ENCODE data around the gene DCLK1. TPM values are rescaled to one million over a fixed set of nuclear protein-coding genes. Genes with fewer than 3 reads are reported as not detected.

Gene DCLK1
- total RNA-seq, 1 experiment from 2014 or later: 1.4 TPM

DNA sequence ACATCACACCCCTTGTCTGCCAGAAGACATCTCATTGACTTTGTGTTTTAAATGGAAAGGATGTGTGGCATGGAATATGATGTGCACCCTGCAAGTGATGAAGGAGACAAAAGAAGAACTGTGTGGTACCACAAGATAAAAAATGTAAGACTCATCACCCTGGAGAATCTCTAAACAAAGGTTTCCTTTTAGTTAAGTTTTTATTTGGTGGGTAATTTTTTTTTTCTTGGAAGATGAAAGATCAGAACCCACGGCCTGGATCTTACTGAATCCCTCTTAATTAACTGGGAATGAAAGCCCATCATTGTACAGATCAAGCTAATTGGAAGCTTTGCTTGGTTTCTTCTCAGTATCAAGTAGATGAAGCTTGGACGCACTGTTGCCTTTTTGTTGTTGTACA, 129.6 kb downstream of the DCLK1 start:
- H3K27me3 ChIP-seq (ENCODE audit: insufficient read depth, low read depth): no peaks in the 10 kb centered on the region
- H3K27ac ChIP-seq: no peak overlapping the region
- H3F3A ChIP-seq (ENCODE audit: insufficient read depth, low read depth): no peaks in the 10 kb centered on the region
- intact Hi-C loops (cut with micrococcal nuclease; ENCODE audit: unreplicated experiment): no loop called here
- peaks cover 6% of the 10 kb centered on the region for H3K4me1 ChIP-seq (replicated peaks; ENCODE audit: insufficient read depth)
- POLR2A ChIA-PET (ENCODE audit: unreplicated experiment): no interaction called here
- BruUV-seq (replicated peaks): no TSS peak
- no peak overlapping the region for H3K4me3 ChIP-seq
- no peaks in the 10 kb centered on the region for H3K36me3 ChIP-seq (ENCODE audit: low read depth)
- H2AFZ ChIP-seq: no peak overlapping the region
- no peaks in the 10 kb centered on the region for H3K79me2 ChIP-seq (ENCODE audit: low read depth)
- no peak for TF ChIP-seq EZH2 (IDR thresholded peaks at IDR 0.05; ENCODE audit: low read depth)
- TF ChIP-seq, protein P1, sequence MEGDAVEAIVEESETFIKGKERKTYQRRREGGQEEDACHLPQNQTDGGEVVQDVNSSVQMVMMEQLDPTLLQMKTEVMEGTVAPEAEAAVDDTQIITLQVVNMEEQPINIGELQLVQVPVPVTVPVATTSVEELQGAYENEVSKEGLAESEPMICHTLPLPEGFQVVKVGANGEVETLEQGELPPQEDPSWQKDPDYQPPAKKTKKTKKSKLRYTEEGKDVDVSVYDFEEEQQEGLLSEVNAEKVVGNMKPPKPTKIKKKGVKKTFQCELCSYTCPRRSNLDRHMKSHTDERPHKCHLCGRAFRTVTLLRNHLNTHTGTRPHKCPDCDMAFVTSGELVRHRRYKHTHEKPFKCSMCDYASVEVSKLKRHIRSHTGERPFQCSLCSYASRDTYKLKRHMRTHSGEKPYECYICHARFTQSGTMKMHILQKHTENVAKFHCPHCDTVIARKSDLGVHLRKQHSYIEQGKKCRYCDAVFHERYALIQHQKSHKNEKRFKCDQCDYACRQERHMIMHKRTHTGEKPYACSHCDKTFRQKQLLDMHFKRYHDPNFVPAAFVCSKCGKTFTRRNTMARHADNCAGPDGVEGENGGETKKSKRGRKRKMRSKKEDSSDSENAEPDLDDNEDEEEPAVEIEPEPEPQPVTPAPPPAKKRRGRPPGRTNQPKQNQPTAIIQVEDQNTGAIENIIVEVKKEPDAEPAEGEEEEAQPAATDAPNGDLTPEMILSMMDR (conservative IDR thresholded peaks at IDR 0.05): no peak
- no peak for DNase-seq
- no peaks in the 10 kb centered on the region for H4K20me1 ChIP-seq (ENCODE audit: insufficient read depth)
- H3K9me2 ChIP-seq (ENCODE audit: insufficient read depth): no peaks in the 10 kb centered on the region
- H3K9me3 ChIP-seq (ENCODE audit: insufficient read depth, low read depth): no peaks in the 10 kb centered on the region
- CTCF ChIA-PET: no interaction called here
- H3K4me2 ChIP-seq: no peak overlapping the region

DNA sequence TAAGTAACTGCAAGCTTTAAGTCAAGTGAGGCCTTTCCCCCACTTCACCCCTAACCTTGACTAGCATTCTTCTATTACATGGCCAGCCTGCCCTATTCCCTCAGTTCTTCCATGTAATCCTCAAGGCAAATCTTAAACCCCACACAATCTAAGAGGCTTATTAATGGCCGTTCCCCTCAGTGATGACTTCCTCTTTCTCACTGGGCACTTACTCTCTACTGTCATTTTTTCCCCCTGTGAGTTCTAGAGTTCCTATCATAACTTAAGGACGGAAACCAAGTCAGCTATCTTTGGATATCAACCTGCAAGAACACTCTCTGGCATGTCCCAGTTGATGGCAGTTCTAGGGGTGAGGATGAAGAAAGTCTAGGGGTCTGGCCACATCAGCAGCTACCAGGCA, 131.2 kb downstream of the DCLK1 start:
- DNase-seq: no peak
- TF ChIP-seq EZH2 (IDR thresholded peaks at IDR 0.05; ENCODE audit: low read depth): no peak
- TF ChIP-seq, protein P1 (conservative IDR thresholded peaks at IDR 0.05): no peak
- CTCF ChIA-PET: no interaction called here

DNA sequence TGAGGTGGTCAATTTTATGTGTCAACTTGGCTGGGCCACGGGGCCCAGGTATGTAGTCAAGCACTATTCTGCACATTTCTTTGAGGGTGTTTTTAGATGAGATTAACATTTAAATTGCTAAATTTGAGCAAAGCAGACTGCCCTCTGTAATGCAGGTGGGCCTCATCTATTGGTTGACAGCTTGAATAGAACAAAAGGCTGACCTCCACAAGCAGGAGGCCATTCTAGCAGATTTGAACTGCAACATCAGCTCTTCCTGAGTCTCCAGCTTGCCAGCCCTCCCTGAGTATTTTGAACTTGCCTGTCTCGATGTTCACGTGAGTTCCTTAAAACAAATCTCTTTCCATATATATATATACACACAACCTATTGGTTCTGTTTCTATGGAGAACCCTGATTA, 134.8 kb downstream of the DCLK1 start:
- no peak for TF ChIP-seq EZH2 (IDR thresholded peaks at IDR 0.05; ENCODE audit: low read depth)
- ChIA-PET POLR2A (ENCODE audit: unreplicated experiment) (no interaction called here), CTCF (no interaction called here)
- Histone ChIP-seq H3K9me3 (ENCODE audit: insufficient read depth, low read depth) (no peaks in the 10 kb centered on the region), H3K79me2 (ENCODE audit: low read depth) (no peaks in the 10 kb centered on the region), H3K4me3 (no peak overlapping the region), H3K4me1 (replicated peaks; ENCODE audit: insufficient read depth) (peaks cover 13% of the 10 kb centered on the region; the same call in 1 of the 2 replicates), H2AFZ (no peak overlapping the region), H3K27ac (no peak overlapping the region), H3K4me2 (no peak overlapping the region), H3K27me3 (ENCODE audit: insufficient read depth, low read depth) (no peaks in the 10 kb centered on the region), H3K9me2 (ENCODE audit: insufficient read depth) (no peaks in the 10 kb centered on the region), H3F3A (ENCODE audit: insufficient read depth, low read depth) (no peaks in the 10 kb centered on the region), H3K36me3 (ENCODE audit: low read depth) (no peaks in the 10 kb centered on the region), H4K20me1 (ENCODE audit: insufficient read depth) (no peaks in the 10 kb centered on the region)
- no TSS peak for BruUV-seq (replicated peaks)
- intact Hi-C loops (cut with micrococcal nuclease; ENCODE audit: unreplicated experiment): no loop called here
- no peak for DNase-seq

More for the DNA sequence above, 131.2 kb downstream of the DCLK1 start:
- H3K79me2 ChIP-seq (ENCODE audit: low read depth): no peaks in the 10 kb centered on the region
- intact Hi-C loops (cut with micrococcal nuclease; ENCODE audit: unreplicated experiment): no loop called here
- H3K9me3 ChIP-seq (ENCODE audit: insufficient read depth, low read depth): no peaks in the 10 kb centered on the region
- H3F3A ChIP-seq (ENCODE audit: insufficient read depth, low read depth): no peaks in the 10 kb centered on the region
- no peak overlapping the region for H2AFZ ChIP-seq
- no TSS peak for BruUV-seq (replicated peaks)
- H3K27ac ChIP-seq: no peak overlapping the region
- no peaks in the 10 kb centered on the region for H4K20me1 ChIP-seq (ENCODE audit: insufficient read depth)
- no peaks in the 10 kb centered on the region for H3K9me2 ChIP-seq (ENCODE audit: insufficient read depth)
- POLR2A ChIA-PET (ENCODE audit: unreplicated experiment): no interaction called here
- no peaks in the 10 kb centered on the region for H3K27me3 ChIP-seq (ENCODE audit: insufficient read depth, low read depth)
- no peak overlapping the region for H3K4me3 ChIP-seq
- H3K4me2 ChIP-seq: no peak overlapping the region
- 0 out of 2 replicates have a peak, but pooled peaks cover 5% of the 10 kb centered on the region for H3K4me1 ChIP-seq (replicated peaks; ENCODE audit: insufficient read depth)
- no peaks in the 10 kb centered on the region for H3K36me3 ChIP-seq (ENCODE audit: low read depth)

DNA sequence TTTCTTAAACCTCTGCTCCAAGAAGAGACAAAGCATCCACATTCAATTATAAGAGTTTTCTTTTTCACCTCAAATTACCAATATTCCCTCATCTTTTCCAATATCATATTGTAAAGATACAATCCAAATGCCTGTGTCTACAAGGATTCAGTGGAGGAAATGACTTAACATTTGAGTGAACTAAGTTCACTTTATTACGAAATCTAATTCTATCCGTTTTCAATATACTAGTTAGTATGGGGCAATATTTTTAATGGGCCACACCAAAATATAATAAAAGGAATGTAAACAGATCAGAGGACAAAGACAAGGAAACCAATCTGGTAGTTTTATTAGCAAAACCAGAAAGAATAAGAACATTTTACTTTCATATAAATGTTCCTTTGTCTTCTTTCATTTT, 136.0 kb downstream of the DCLK1 start:
- TF ChIP-seq EZH2 (IDR thresholded peaks at IDR 0.05; ENCODE audit: low read depth): no peak
- TF ChIP-seq, protein P1 (conservative IDR thresholded peaks at IDR 0.05): no peak
- Histone ChIP-seq H3F3A (ENCODE audit: insufficient read depth, low read depth) (no peaks in the 10 kb centered on the region), H3K9me2 (ENCODE audit: insufficient read depth) (no peaks in the 10 kb centered on the region), H3K27ac (no peak overlapping the region), H3K4me1 (replicated peaks; ENCODE audit: insufficient read depth) (peaks cover 13% of the 10 kb centered on the region; the same call in 1 of the 2 replicates), H3K9me3 (ENCODE audit: insufficient read depth, low read depth) (no peaks in the 10 kb centered on the region), H3K27me3 (ENCODE audit: insufficient read depth, low read depth) (no peaks in the 10 kb centered on the region), H3K4me3 (no peak overlapping the region), H3K79me2 (ENCODE audit: low read depth) (no peaks in the 10 kb centered on the region), H2AFZ (0 out of 2 replicates have a peak overlapping the region, but pooled peaks have one; percentile 36), H3K4me2 (peak overlapping the region; percentile 14; the same call in 1 of the 2 replicates), H3K36me3 (ENCODE audit: low read depth) (no peaks in the 10 kb centered on the region), H4K20me1 (ENCODE audit: insufficient read depth) (no peaks in the 10 kb centered on the region)
- DNase-seq: no peak
- ChIA-PET CTCF (no interaction called here), POLR2A (ENCODE audit: unreplicated experiment) (no interaction called here)
- intact Hi-C loops (cut with micrococcal nuclease; ENCODE audit: unreplicated experiment): no loop called here
- BruUV-seq (replicated peaks): no TSS peak
